Stimulated activated memory B cell treated with anti-CD40 and anti-IgM and Interleukin-4, amounts not matched to agents 10 μg/mL and 1 μg/mL and 100 μg/mL, for 72 hours (primary cell): ENCODE measurements around the gene TRIM9.
"Not testable (repeated sequence)": the region's sequence is repeated elsewhere in the genome, so short reads cannot be mapped to it uniquely, and the experiment has no call there.

Source experiments
- ATAC-seq: fragments of 150-1000 bp; cut with Tn5 transposase; 2 replicates; pipeline ENCODE4 v1.10.0; 2021
- H3K27ac Mint-ChIP-seq: one replicate; pipeline ENCODE4 v1.8.0; 2022; ENCODE audit warnings: mild to moderate bottlenecking, mixed read lengths
- H3K27me3 Mint-ChIP-seq: one replicate; pipeline ENCODE4 v1.8.0; 2022; ENCODE audit warnings: mixed read lengths
- H3K36me3 Mint-ChIP-seq: one replicate; pipeline ENCODE4 v1.8.0; 2022; ENCODE audit warnings: mixed read lengths
- H3K4me1 Mint-ChIP-seq: one replicate; pipeline ENCODE4 v1.8.0; 2022; ENCODE audit warnings: mixed read lengths
- H3K4me3 Mint-ChIP-seq: one replicate; pipeline ENCODE4 v1.8.0; 2022; ENCODE audit warnings: mild to moderate bottlenecking, moderate library complexity, mixed read lengths
- H3K9me3 Mint-ChIP-seq: one replicate; pipeline ENCODE4 v1.8.0; 2022; ENCODE audit warnings: mixed read lengths

The TRIM9 gene

DNA sequence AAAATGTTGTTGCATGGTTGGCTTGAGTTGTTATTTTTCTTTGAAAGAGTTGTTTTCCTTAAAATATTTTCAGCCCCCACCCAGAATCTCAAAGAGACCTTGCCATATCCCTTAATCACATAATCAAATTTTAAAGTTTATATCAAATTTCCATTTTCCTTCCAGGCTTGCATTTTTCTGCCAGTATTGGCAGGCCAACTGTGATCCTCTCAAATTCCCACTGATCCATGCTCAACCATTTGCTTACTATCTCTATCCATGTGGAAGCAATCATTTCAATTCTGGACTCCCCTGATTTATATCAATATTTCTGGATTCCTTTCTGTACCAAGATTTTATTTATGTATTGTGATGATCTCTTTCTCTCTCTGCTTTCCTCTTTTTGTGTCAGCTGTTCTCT is 86.5 kb downstream of the TRIM9 start:
- no peaks in the 10 kb centered on the region for H3K27me3 Mint-ChIP-seq
- ATAC-seq, result no peak
- H3K4me1 Mint-ChIP-seq, result no peaks in the 10 kb centered on the region

GRCh38 chr14:51006781-51007211 is 88.1 kb downstream of the TRIM9 start:
- Mint-ChIP-seq H3K4me3 (no peak overlapping the region), H3K27me3 (no peaks in the 10 kb centered on the region), H3K9me3 (no peaks in the 10 kb centered on the region), H3K36me3 (no peaks in the 10 kb centered on the region), H3K27ac (no peak overlapping the region), H3K4me1 (no peaks in the 10 kb centered on the region)
- no peak for ATAC-seq

More for the DNA sequence above, 86.5 kb downstream of the TRIM9 start:
- Mint-ChIP-seq H3K36me3 (no peaks in the 10 kb centered on the region), H3K9me3 (no peaks in the 10 kb centered on the region), H3K27ac (no peak overlapping the region), H3K4me3 (no peak overlapping the region)

DNA sequence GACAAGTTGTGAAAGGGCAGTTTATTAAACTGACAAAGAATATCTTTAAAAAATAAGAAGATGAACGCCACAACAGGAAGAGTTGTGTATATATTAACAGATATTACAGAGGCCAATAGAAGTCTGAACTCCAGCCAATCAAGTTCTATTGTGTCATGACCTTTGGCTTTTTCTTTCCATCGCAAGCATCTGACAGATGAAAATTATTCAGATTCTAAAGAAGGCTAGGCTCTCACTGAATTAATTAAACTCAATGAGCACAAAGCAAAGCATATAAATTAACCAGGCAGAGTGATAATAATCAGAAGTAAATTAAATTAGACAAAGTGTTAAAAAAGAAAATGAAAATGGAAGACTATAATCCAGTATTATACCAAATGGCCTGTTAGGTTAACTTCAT is 88.6 kb downstream of the TRIM9 start:
- H3K9me3 Mint-ChIP-seq, result no peaks in the 10 kb centered on the region
- ATAC-seq, result no peak
- no peak overlapping the region for H3K27ac Mint-ChIP-seq
- H3K4me3 Mint-ChIP-seq, result no peak overlapping the region
- no peaks in the 10 kb centered on the region for H3K36me3 Mint-ChIP-seq
- no peaks in the 10 kb centered on the region for H3K27me3 Mint-ChIP-seq
- no peaks in the 10 kb centered on the region for H3K4me1 Mint-ChIP-seq

- no peak overlapping the region for H3K4me3 Mint-ChIP-seq
- H3K9me3 Mint-ChIP-seq, result no peaks in the 10 kb centered on the region
- no peaks in the 10 kb centered on the region for H3K36me3 Mint-ChIP-seq
- no peak overlapping the region for H3K27ac Mint-ChIP-seq
- no peaks in the 10 kb centered on the region for H3K27me3 Mint-ChIP-seq
- no peak for ATAC-seq
- H3K4me1 Mint-ChIP-seq, result no peaks in the 10 kb centered on the region
Measured at GRCh38 chr14:51004801-51005526, 89.9 kb downstream of the TRIM9 start.

DNA sequence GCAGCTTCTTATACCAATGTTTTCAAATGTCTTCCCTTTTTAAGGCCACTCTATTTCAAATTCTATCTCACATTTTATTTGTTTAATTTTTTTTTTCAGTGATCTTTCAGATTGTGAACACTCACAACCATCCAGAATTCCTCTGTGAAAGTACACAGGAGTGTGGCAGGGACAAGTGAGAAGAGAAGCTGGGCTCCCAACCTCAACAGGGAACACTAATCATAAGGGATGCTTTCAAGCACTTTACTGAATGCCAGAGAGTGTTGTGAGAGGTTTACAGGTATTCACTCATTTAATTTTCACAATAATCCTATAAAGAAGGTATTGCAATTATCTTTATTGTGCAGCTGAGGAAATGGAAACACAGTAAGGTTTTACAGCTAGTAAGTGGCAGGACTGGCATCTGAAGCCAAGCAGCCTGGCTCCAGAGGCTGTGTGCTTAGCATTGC is 90.5 kb downstream of the TRIM9 start:
- H3K4me1 Mint-ChIP-seq, result no peaks in the 10 kb centered on the region
- ATAC-seq, result no peak
- H3K36me3 Mint-ChIP-seq, result no peaks in the 10 kb centered on the region
- H3K4me3 Mint-ChIP-seq, result no peak overlapping the region
- H3K9me3 Mint-ChIP-seq, result no peaks in the 10 kb centered on the region
- H3K27ac Mint-ChIP-seq, result no peak overlapping the region
- no peaks in the 10 kb centered on the region for H3K27me3 Mint-ChIP-seq

GRCh38 chr14:51002406-51002999 is 92.4 kb downstream of the TRIM9 start:
- H3K4me3 Mint-ChIP-seq, result no peak overlapping the region
- ATAC-seq, result no peak
- H3K27me3 Mint-ChIP-seq, result no peaks in the 10 kb centered on the region
- no peaks in the 10 kb centered on the region for H3K9me3 Mint-ChIP-seq
- H3K36me3 Mint-ChIP-seq, result no peaks in the 10 kb centered on the region
- no peaks in the 10 kb centered on the region for H3K4me1 Mint-ChIP-seq
- H3K27ac Mint-ChIP-seq, result no peak overlapping the region

DNA sequence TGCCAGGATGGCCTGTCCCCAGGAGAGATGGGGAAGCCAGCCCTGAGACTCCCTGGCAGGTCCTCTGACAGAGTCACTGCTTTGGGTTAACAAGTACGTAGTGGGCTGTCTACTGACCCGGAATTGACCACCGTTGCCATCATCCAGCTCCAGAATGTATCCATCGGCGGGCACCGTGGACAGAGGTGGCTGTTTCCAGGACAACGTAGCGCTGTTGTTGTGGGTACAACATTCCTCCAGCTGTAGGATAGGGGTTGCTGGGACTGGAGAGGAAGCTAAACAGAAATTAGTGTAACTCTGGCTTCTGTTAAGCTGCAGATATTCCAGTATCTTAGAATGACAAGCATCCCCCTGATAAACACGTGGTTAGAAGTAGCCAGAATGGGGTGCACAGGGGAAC is 94.3 kb downstream of the TRIM9 start:
- ATAC-seq, result no peak
- H3K36me3 Mint-ChIP-seq, result no peaks in the 10 kb centered on the region
- H3K27me3 Mint-ChIP-seq, result no peaks in the 10 kb centered on the region
- no peaks in the 10 kb centered on the region for H3K4me1 Mint-ChIP-seq
- no peak overlapping the region for H3K27ac Mint-ChIP-seq
- no peak overlapping the region for H3K4me3 Mint-ChIP-seq
- no peaks in the 10 kb centered on the region for H3K9me3 Mint-ChIP-seq

- Mint-ChIP-seq H3K4me1 (no peaks in the 10 kb centered on the region), H3K4me3 (no peak overlapping the region), H3K9me3 (no peaks in the 10 kb centered on the region), H3K27ac (no peak overlapping the region), H3K36me3 (no peaks in the 10 kb centered on the region), H3K27me3 (no peaks in the 10 kb centered on the region)
- ATAC-seq, result peak; percentile 24
Measured at GRCh38 chr14:50999726-51000125, 95.2 kb downstream of the TRIM9 start.

DNA sequence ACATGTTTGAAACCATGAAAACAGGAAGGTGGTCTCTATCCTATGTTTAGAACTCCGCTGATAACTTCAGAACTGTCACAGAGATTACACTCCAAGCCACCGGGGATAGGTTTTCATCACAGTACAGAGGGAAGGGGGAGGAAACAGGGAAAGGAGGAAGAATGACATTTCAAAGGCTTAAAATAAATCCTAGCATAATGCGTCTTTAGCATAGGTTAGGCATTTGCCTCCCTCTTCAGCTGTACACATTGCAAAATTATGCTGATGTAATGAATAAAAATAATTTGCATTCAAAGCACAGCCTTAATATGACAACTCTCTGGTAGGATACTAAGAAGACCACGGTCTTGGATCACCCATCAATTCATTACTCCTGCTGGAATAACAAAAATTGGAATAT is 96.3 kb downstream of the TRIM9 start:
- no peaks in the 10 kb centered on the region for H3K4me1 Mint-ChIP-seq
- no peaks in the 10 kb centered on the region for H3K36me3 Mint-ChIP-seq
- no peak overlapping the region for H3K4me3 Mint-ChIP-seq
- no peaks in the 10 kb centered on the region for H3K9me3 Mint-ChIP-seq
- no peak overlapping the region for H3K27ac Mint-ChIP-seq
- H3K27me3 Mint-ChIP-seq, result no peaks in the 10 kb centered on the region
- ATAC-seq, result no peak

GRCh38 chr14:50997712-50998111 is 97.2 kb downstream of the TRIM9 start:
- H3K27me3 Mint-ChIP-seq, result no peaks in the 10 kb centered on the region
- no peak overlapping the region for H3K4me3 Mint-ChIP-seq
- no peak overlapping the region for H3K27ac Mint-ChIP-seq
- H3K36me3 Mint-ChIP-seq, result no peaks in the 10 kb centered on the region
- H3K9me3 Mint-ChIP-seq, result no peaks in the 10 kb centered on the region
- no peak for ATAC-seq
- no peaks in the 10 kb centered on the region for H3K4me1 Mint-ChIP-seq

GRCh38 chr14:50994158-50994557 is 100.7 kb downstream of the TRIM9 start:
- not testable (repeated sequence) for H3K9me3 Mint-ChIP-seq, ATAC-seq, H3K27ac Mint-ChIP-seq, H3K36me3 Mint-ChIP-seq, H3K4me1 Mint-ChIP-seq, H3K27me3 Mint-ChIP-seq, H3K4me3 Mint-ChIP-seq

- H3K36me3 Mint-ChIP-seq, result no peaks in the 10 kb centered on the region
- H3K9me3 Mint-ChIP-seq, result no peaks in the 10 kb centered on the region
- no peak overlapping the region for H3K27ac Mint-ChIP-seq
- ATAC-seq, result no peak
- no peaks in the 10 kb centered on the region for H3K4me1 Mint-ChIP-seq
- peaks cover 19% of the 10 kb centered on the region for H3K27me3 Mint-ChIP-seq
- no peak overlapping the region for H3K4me3 Mint-ChIP-seq
Measured at GRCh38 chr14:50985859-50986331, 109.0 kb downstream of the TRIM9 start.

DNA sequence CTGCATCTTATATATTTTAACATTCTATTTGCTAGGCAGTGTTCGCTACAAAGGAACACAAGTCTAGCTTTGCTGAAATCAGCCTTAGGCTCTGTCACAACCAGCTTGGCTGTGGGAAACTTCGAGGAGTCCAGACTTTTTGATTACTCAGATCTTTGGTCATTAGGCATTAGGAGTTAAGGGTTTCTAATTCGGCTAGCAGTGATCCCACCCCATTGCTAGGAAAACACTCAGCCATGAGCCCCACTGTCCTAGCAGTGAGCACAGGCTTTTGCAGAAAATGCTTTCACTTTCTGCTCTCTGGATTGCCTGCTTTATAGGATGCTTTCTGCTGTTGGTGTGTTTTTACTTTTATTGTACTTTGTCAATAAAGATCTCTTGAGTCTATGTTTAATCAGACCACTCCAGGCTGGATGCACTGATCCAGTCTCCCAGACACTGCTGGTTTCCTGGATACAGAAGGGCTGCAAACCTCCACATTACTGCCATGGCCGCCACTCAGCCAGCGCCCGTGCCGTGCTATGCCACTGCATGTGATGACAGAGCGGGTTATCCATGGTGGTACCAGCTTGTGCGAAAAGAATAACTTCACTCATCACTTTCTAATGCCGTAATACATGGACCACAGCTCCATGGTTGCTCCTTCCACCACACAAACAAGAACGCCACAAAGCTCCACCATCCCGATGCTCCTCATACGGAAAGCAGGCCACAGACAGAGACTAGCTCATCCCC is 109.6 kb downstream of the TRIM9 start:
- Mint-ChIP-seq H3K36me3 (no peaks in the 10 kb centered on the region), H3K4me1 (no peaks in the 10 kb centered on the region), H3K9me3 (no peaks in the 10 kb centered on the region), H3K4me3 (no peak overlapping the region), H3K27ac (no peak overlapping the region), H3K27me3 (peaks cover 19% of the 10 kb centered on the region)
- no peak for ATAC-seq

DNA sequence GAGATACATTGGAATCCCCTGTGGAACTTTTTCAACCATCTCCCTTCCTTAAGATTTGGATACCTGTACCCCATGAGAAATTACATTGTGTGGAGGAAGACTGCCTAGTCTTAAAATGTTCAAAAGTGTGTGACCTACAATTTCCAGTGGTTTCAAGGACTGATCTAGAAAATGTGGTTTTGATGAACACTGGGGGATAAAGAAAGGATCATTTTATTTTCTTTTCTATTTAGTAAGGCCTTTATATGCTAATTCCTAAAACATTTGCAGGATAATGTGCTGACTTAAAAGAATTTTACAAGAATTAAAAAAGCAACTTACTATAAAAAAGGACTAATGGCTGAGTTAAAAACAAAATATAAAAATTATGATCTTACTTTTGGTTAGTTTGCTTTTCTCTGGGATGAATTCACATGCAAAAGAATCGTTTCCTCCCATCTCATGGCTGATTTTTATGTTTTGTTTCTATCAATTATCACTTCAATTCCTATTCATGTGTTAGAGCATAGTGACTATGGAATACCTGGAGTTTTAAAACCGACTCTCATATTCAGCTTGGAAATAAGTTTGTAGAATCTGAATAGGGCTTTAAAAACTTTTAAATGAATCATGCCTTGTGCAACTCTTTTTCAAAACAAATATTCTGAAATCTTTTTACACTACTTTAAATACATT is 110.7 kb downstream of the TRIM9 start:
- H3K36me3 Mint-ChIP-seq, result no peaks in the 10 kb centered on the region
- ATAC-seq, result no peak
- H3K27ac Mint-ChIP-seq, result no peak overlapping the region
- no peak overlapping the region for H3K4me3 Mint-ChIP-seq
- H3K4me1 Mint-ChIP-seq, result peaks cover 3% of the 10 kb centered on the region
- peaks cover 19% of the 10 kb centered on the region for H3K27me3 Mint-ChIP-seq
- no peaks in the 10 kb centered on the region for H3K9me3 Mint-ChIP-seq
